Gastrocnemius medialis (tissue), 4 donors: ENCODE measurements around the gene FTH1. TPM values are rescaled to one million over a fixed set of nuclear protein-coding genes. Genes with fewer than 3 reads are reported as not detected.

ENCODE experiments used
- ATAC-seq, 2 donors: fragments of 150-250 bp; one replicate each; pipeline ENCODE4 v1.9.1; 2016
- DNase-seq, 2 donors: peaks; one replicate each; pipeline ENCODE4 v3.0.0-alpha.2; 2019
- H3K27ac ChIP-seq, 4 donors: fragments of 200-600 bp; sonication (generic); 1 replicate in 1 of 4; 2 replicates in 3 of 4; pipeline ENCODE4 v1.5.1; 2016 to 2018; ENCODE audit warnings: mild to moderate bottlenecking in 2 of 4, moderate library complexity in 1 of 4
- H3K27me3 ChIP-seq, 3 donors: fragments of 200-600 bp; sonication (generic) in 2 of 3; 1 replicate in 1 of 3; 2 replicates in 2 of 3; pipeline versions ENCODE4 v1.5.1 to v1.6.0; 2016 to 2019; ENCODE audit warnings: mild to moderate bottlenecking in 1 of 3, moderate library complexity in 1 of 3
- H3K36me3 ChIP-seq, 2 donors: fragments of 200-600 bp; sonication (generic) in 1 of 2; one replicate each; pipeline ENCODE4 v1.5.1; 2017 to 2018
- H3K4me1 ChIP-seq, 2 donors: fragments of 200-600 bp; sonication (generic) in 1 of 2; one replicate each; pipeline ENCODE4 v1.5.1; 2016 to 2017; ENCODE audit warnings: mild to moderate bottlenecking in 2 of 2
- H3K4me3 ChIP-seq, 4 donors: fragments of 200-600 bp; sonication (generic) in 3 of 4; 1 replicate in 1 of 4; 2 replicates in 3 of 4; pipeline ENCODE4 v1.5.1; 2016 to 2019; ENCODE audit warnings: mild to moderate bottlenecking in 2 of 4
- H3K9me3 ChIP-seq, 3 donors: fragments of 200-600 bp; sonication (generic) in 2 of 3; 1 replicate in 1 of 3; 2 replicates in 2 of 3; pipeline ENCODE4 v1.5.1; 2016 to 2019
- CTCF ChIP-seq, 5 experiments: fragments of 450-650 bp in 3 of 5; fragments of 200-600 bp in 2 of 5; sonication (generic) in 2 of 5; IDR thresholded peaks in 4 of 5; conservative IDR thresholded peaks in 1 of 5; 1 replicate in 4 of 5; 2 replicates in 1 of 5; pipeline ENCODE4 v1.5.1; 2016 to 2019; ENCODE audit warnings: antibody characterized with exemption in 5 of 5, mild to moderate bottlenecking in 3 of 5, moderate library complexity in 3 of 5
- POLR2A ChIP-seq, 2 donors: fragments of 450-650 bp; IDR thresholded peaks; one replicate each; pipeline ENCODE4 v1.6.1; 2017; ENCODE audit warnings: antibody characterized with exemption in 2 of 2, mild to moderate bottlenecking in 2 of 2, moderate library complexity in 2 of 2
- in situ Hi-C, 4 donors: fragments of 200-750 bp; cut with MboI; loops; one replicate each; pipeline versions ENCODE4 v1.15.0 to v1.8.0; 2017; ENCODE audit warnings: low sequenced_read_pairs in 4 of 4
- intact Hi-C: fragments of 100-400 bp; cut with DNase I; formaldehyde crosslinking; loops from one replicate; pipeline ENCODE4 v1.15.1; 2023; ENCODE audit warnings: low total_unique reads
- total RNA-seq, 4 donors: library from RNA; depleted of rRNA; stranded (reverse); fragments of >200 nt; gene quantifications; one replicate each; pipeline versions ENCODE4 v1.1.0 to v1.2.3, GENCODE V29; 2016

The FTH1 gene
- total RNA-seq, 4 donors from 2014 or later: 1,340 to 3,366 (median 1,705) TPM

- no peak for ATAC-seq
- H3K4me1 ChIP-seq: peaks cover 13 to 17% of the 10 kb centered on the region in 2 donors
Observed at GRCh38 chr11:61918938-61919704, 48.3 kb downstream of the FTH1 start.

DNA sequence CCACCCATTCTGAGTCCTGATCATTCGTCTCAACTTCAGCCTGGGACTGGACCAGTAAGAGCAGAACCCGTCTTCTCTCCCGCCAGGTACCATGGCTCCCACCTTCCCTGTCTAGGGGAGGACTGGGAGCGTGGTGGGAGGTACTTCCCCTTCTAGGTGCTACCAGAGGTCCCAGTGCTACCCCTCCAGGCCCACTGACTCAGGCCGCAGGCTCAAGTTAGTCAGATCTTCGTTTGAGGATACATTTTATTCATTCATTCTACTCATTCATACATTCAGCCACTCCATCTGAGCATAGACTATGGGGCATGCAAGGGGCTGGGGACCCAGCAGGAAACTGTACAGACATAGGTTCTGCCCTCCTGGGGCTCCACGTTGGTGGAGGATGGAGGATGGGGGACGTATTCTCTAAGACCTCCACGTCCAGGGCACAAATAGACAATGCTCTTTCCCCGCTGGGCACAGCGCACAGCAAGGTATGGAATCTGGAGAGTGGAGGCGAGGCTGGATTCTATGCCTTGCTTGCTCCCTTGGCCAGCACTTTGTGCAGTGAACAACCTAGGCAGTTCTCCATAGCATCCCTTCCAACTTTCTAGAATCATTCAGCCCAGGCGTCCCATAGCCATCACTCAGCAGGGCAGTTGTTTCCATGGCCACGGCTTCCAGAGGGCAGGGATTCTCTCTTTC lies 49.0 kb downstream of the FTH1 start:
- DNase-seq: no peak
- in situ Hi-C loops: no loop called here
- peak overlapping the region in 1 of 4 donors; percentile 54 for H3K4me3 ChIP-seq
- H3K4me1 ChIP-seq: peaks cover 5 to 10% of the 10 kb centered on the region in 2 donors
- TF ChIP-seq CTCF (IDR thresholded peaks at IDR 0.05 in 4 of 5, conservative IDR thresholded peaks at IDR 0.05 in 1 of 5): no peak
- no peak for TF ChIP-seq POLR2A (IDR thresholded peaks at IDR 0.05)
- no peak for ATAC-seq
- H3K9me3 ChIP-seq: no peaks in the 10 kb centered on the region
- H3K27ac ChIP-seq: peak overlapping the region; percentile 49 to 77 (median 68)
- H3K36me3 ChIP-seq: no peaks in the 10 kb centered on the region
- intact Hi-C loops: no loop called here
- H3K27me3 ChIP-seq: peaks cover 14 to 21% (median 16%) of the 10 kb centered on the region in 3 donors

More at GRCh38 chr11:61918938-61919704, 48.3 kb downstream of the FTH1 start:
- Histone ChIP-seq H3K27ac (peak overlapping the region; percentile 49 to 77 (median 68)), H3K27me3 (peaks cover 14 to 21% (median 16%) of the 10 kb centered on the region in 3 donors), H3K4me3 (no peak overlapping the region), H3K36me3 (no peaks in the 10 kb centered on the region), H3K9me3 (no peaks in the 10 kb centered on the region)
- intact Hi-C loops (no loop called here), in situ Hi-C loops (no loop called here)
- TF ChIP-seq POLR2A (IDR thresholded peaks at IDR 0.05): no peak
- no peak for TF ChIP-seq CTCF (IDR thresholded peaks at IDR 0.05 in 4 of 5, conservative IDR thresholded peaks at IDR 0.05 in 1 of 5)
- peak in 1 of 2 donors; percentile 38 for DNase-seq

DNA sequence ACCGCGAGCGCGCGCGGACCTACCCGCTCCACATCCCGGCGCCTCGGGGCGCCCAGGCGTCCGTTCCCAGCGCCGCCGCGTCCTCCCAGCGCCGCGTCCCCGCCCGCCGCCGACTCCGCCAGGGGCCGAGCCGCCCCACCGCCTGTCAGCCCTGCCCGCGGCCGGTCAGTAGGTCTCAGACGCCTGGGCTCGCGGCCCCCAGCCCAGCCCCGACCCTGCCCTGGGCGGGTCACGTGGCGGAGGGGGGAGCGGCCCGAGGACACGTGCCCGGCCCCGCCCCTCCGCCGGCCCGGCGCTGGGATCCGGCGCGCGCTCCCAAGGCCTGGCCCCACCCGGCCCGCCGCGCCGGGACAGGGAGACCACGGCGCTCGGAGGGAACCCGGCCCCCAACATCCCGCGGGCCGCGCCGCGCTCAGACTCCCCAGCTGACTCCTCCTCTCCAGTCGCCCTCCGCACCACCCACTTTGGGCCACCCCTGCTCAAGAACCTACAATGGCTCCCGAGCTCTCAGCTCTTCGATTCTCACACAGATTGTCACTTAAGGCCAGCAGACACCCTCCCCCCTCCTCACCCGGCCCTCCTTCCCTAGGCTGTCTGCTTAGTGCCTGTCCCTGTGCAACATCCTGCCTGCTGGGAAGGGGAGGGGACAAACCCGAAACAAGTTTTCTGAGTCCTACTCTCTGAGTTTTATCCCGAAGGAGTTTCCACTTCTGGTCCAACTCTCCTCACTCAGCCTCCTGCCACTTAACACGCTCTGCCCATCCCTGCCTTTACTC lies 49.9 kb downstream of the FTH1 start, which contains the start of gene RAB3IL1:
Gene RAB3IL1 (minus strand): TSS at position 233 of the 776 bp plus-strand sequence. CDS start 199 bp downstream, at position 34.
- Histone ChIP-seq H3K4me3 (peak within 1 kb of the TSS; percentile 52 to 65 (median 55)), H3K27me3 (peaks cover 14 to 21% (median 16%) of the 10 kb centered on the region in 3 donors), H3K36me3 (no peaks in the 10 kb centered on the region), H3K9me3 (no peaks in the 10 kb centered on the region), H3K4me1 (peaks cover 0 to 10% of the 10 kb centered on the region in 2 donors), H3K27ac (peak within 1 kb of the TSS; percentile 63 to 77 (median 68))
- intact Hi-C loops: no loop called here
- DNase-seq (peak; percentile 45 to 52), ATAC-seq (peak; percentile 55 to 78)
- in situ Hi-C loops: no loop called here
- TF ChIP-seq POLR2A (IDR thresholded peaks at IDR 0.05) (peak; percentile 50 to 53), CTCF (IDR thresholded peaks at IDR 0.05 in 4 of 5, conservative IDR thresholded peaks at IDR 0.05 in 1 of 5) (peak in 1 of 5 experiments; percentile 10)

DNA sequence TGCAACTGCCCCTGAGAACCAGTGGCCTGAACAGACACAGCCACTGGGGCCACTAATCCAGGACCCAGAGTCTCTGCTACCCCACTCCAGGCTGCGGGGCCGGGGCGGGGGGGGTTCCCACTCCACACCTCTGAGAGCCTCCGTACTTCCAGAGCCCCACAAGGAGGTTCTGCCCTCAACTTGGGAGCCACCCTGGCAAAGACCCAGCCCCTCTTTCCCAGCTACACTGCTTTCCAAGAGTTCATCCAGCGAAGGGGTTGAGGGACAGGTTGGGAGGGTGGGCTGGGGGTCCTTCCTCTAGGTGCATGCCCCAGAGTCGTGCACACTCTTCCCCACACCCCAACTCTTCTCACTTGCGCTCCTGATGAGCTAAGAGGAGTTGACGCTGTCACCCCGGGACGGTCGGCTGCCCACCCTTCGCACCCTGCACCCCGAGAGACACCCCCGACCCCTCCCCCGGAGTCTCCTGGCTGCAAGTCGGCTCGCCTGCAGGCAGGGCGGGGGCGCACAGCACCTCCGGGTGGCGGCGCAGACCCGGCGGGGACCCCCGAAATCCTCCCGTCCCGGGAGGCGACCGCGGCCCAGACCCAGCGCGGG lies 50.6 kb downstream of the FTH1 start:
- ATAC-seq (peak in 1 of 2 donors; percentile 3), DNase-seq (peak in 1 of 2 donors; percentile 12)
- no peaks in the 10 kb centered on the region for H3K9me3 ChIP-seq
- peaks cover 14 to 21% (median 16%) of the 10 kb centered on the region in 3 donors for H3K27me3 ChIP-seq
- TF ChIP-seq POLR2A (IDR thresholded peaks at IDR 0.05) (no peak), CTCF (IDR thresholded peaks at IDR 0.05 in 4 of 5, conservative IDR thresholded peaks at IDR 0.05 in 1 of 5) (no peak)
- H3K4me3 ChIP-seq: peak overlapping the region; percentile 52 to 65 (median 55)
- peaks cover 0 to 5% of the 10 kb centered on the region in 2 donors for H3K4me1 ChIP-seq
- H3K27ac ChIP-seq: peak overlapping the region; percentile 63 to 77 (median 68)
- no peaks in the 10 kb centered on the region for H3K36me3 ChIP-seq
- in situ Hi-C loops (no loop called here), intact Hi-C loops (no loop called here)
